HT-29 (cell line): ENCODE data around the gene ATG14. TPM values are rescaled to one million over a fixed set of nuclear protein-coding genes. Genes with fewer than 3 reads are reported as not detected.
"Not testable (repeated sequence)": the region's sequence is repeated elsewhere in the genome, so short reads cannot be mapped to it uniquely, and the experiment has no call there.

ENCODE experiments used
- DNase-seq: peaks from one replicate; pipeline ENCODE4 v3.0.0-alpha.2; 2015; ENCODE audit warnings: low spot score
- total RNA-seq: library from RNA; depleted of rRNA; stranded (reverse); fragments of >200 nt; shearing (Covaris generic); gene quantifications from 2 replicates; pipeline ENCODE4 v1.2.3, GENCODE V29; 2014

Gene ATG14
- total RNA-seq, 1 experiment from 2014 or later, result 3.1 TPM

DNA sequence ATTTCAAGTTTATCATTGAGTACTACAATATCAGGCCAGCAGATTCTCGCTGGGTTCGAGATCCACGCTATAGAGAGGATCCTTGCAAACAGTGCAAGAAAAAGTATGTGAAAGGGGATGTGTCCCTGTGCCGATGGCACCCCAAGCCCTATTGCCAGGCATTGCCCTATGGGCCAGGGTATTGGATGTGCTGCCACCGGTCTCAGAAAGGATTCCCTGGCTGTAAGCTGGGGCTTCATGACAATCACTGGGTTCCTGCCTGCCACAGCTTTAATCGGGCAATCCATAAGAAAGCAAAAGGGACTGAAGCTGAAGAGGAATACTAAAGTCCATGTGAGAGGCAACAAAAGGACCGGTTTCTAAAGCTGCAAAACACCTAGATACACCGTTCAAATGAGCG, 59.4 kb downstream of the ATG14 start:
- DNase-seq, result no peak

DNA sequence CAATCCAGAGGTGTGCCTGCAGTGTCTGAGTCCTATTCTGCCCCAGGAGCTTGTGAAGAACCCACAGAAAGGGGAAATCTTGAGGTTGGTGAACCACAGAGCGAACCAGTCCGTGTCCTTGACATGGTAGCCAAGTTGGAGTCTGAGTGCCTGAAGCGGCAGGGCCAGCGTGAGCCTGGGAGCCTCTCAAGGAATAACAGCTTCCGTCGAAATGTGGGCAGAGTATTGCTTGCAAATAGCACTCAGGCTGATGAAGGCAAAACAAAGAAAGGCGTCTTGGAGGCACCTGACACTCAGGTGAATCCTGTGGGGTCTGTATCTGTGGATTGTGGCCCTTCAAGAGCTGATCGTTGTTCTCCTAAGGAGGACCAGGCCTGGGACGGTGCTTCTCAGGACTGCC, 60.5 kb downstream of the ATG14 start:
- DNase-seq, result no peak

DNA sequence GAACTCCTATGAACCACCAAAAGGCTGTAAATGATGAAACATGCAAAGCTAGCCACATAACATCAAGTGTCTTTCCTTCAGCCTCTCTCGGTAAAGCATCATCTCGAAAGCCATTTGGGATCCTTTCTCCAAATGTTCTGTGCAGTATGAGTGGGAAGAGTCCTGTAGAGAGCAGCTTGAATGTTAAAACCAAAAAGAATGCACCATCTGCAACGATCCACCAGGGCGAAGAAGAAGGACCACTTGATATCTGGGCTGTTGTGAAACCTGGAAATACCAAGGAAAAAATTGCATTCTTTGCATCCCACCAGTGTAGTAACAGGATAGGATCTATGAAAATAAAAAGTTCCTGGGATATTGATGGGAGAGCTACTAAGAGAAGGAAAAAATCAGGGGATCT, 61.2 kb downstream of the ATG14 start:
- no peak for DNase-seq

DNA sequence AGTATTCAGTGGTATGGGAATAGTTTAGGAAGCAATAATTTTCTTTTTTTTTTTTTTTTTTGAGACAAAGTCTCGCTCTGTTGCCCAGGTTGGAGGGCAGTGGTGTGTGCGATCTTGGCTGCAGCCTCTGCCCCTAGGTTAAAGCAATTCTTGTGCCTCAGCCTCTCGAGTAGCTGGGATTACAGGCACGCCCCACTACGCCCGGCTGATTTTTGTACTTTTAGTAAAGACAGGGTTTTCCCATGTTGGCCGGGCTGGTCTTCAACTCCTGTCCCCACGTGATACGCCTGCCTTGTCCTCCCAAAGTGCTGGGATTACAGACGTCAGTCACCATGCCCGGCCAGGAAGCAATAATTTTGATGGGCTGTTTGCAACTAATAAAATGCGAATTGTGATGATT, 62.1 kb downstream of the ATG14 start:
- no peak for DNase-seq

DNA sequence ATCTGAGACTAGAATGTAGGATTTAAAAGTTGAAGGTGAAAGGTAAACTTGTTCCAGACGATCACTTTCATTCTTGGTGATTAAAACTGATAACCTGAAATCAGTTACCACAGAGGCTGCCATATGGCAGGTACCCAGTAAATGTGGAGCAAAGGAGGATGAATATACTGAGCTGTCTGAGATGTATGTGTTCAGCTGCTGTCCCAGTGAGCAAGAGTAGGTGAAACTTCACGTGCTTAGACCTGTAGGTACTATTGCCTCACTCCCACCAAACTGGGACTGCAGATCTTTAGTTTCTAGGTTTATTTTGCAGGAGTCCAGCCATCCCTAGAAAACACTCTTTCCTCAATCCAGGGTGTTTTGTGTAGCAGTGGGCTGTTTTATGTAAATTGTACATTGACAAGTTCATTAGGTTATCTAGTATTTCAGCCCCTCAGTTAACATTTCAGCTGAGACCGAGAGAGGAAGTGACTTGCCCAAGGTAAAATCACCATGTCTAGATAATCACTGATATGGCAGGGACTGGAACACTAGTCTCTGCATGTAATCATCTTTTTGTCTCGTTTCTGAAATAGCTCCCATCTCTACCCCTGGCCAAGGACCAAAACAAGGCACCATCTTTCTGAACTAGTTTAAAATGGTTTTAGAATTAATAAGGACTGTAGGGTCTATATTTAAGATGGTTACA, 62.7 kb downstream of the ATG14 start:
- DNase-seq, result no peak

DNA sequence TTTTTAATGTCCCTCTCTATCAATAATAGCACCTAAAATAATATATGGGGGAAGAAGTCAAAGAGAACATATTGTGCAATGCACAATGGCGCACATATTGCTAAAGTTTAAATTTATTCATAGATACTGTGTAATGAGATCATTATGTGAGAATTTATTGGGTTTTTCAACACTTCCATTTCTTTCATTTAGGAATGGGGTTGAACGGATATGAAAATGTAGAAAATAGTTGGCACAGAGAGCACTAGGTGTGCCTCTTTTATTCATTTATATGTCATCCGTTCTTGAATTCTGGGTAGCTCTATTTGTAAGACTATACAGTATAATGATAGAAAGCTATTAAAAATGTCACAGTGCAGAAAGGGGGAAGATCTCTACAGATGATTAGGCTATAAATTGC, 63.9 kb downstream of the ATG14 start:
- DNase-seq, result no peak

DNA sequence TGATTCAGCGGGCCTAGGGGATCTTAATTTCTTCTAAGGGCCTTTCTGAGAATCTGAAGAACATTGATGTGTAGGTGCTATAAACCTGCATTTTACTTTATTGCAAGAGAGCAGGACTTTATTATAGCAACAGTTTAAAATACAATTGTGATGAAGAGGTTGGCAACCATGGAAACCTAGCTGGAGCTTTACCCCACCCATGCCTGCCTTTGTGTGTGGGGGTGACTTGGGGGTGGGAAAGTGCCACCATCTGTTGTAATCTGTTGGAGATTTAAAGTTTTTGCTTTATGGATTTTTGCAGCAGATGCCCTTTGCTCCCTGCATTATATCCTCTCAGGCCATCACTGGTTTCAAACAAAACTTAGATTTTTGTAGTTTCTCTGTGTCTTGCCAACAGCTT, 64.6 kb downstream of the ATG14 start:
- no peak for DNase-seq

DNA sequence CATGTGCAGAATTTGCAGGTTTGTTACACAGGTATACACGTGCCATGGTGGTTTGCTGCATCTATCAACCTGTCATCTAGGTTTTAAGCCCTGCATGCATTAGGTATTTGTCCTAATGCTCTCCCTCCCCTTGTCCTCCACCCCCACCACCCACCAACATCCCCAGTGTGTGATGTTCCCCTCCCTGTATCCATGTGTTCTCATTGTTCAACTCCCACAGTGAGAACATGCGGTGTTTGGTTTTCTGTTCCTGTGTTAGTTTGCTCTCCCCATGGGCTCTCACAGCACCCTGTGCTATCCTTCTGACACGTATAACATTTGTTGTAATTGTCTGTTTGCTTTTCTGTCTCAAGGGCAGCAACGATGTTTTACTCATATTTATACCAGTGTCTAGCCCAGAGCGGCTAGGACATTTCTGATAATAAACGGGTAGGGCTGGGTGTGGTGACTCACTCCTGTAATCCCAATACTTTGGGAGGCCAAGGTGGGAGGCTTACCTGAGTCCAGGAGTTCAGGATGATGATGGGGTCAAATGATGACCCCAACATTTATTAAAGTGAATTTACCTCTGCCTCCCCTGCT, 67.0 kb downstream of the ATG14 start:
- not testable (repeated sequence) for DNase-seq

DNA sequence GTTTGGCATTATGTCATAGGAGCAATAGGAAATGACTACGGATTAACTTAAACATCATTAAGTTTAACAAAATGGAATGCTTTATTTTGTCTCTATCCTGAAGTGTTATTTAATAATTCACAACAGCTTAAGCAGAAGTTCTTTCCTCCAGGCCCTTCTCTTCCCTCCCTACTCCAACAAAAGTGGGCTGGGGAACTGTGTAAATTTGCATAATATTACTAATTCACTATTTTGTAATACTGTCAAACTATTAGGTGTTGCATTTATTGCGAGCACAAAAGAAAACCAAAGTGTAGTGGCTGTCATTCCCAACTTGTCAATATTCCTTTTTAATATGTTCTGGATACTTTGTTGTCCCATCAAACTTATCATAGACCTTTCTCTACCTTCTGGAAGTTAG, 69.8 kb downstream of the ATG14 start:
- DNase-seq, result no peak

DNA sequence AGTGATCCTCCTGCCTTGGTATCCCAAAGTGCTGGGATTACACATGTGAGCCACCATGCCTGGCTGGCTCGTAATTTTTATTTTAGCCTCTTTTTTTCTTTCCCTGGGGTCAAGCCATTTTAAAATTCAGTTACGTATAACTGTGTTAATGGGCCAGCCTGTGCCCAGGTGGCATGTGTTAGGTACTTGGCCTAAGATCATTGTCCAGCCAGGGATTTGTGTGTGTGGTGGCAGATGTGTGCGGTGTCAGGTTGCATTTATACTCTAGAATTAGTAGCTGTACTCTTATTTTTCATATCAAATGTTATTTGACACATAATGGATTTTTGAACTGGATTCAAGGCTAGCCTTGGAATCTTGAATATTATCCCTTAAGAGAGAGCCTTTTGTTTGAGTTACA, 71.1 kb downstream of the ATG14 start:
- DNase-seq, result no peak

DNA sequence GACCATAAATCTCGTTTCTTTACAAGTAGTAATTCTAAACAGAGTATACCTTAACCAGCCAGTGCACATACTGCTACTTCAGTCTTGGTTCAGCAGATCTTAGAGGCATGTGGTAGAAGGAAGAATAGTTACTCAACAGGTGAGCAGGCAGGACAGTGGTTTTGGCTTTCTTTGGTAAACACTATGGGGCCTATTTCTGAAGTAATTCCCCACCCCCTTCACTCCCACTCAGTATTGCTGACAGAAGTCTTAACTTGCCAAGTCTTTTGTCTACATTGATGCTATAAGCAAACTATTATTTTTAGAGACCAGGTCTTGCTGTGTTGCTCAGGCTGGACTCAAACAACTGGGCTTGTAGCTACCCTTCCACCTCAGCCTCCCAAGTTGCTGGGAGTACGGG, 71.9 kb downstream of the ATG14 start:
- no peak for DNase-seq

DNA sequence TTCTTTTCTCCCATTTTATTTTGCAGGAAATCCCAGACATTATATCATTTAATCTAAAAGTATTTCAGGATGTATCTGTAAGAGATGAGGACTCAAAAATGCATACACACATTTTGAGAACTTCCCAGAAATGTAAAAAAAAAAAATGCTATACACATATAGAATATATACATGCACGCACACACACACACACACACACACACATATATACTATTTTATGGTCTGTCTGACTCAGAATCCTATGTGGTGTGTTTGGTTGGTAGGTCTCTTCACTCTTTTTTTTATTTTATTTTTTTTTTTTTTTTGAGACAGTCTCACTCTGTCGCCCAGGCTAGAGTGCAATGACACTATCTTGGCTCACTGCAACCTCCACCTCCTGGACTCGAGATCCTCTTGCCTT, 74.9 kb downstream of the ATG14 start:
- DNase-seq, result no peak

DNA sequence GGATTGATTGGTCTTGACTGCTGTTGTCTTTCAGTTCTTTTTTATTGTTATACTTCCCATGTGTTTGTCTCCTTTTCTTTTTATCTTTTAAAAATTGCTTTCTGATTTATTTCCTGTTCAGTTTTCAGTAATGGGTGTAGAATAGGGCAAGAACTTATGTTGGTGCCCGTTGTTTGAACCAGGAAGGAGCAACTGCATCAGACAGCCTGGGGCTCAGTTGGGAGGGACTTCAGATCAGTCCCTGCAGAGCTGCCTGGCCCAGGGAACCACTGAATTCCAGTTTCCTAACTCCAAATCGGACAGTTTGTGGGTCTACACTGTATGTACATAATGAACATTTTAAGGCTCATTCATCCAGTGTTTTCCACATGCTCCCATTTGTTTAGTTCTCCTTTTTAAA, 75.5 kb downstream of the ATG14 start:
- DNase-seq, result peak; percentile 36

DNA sequence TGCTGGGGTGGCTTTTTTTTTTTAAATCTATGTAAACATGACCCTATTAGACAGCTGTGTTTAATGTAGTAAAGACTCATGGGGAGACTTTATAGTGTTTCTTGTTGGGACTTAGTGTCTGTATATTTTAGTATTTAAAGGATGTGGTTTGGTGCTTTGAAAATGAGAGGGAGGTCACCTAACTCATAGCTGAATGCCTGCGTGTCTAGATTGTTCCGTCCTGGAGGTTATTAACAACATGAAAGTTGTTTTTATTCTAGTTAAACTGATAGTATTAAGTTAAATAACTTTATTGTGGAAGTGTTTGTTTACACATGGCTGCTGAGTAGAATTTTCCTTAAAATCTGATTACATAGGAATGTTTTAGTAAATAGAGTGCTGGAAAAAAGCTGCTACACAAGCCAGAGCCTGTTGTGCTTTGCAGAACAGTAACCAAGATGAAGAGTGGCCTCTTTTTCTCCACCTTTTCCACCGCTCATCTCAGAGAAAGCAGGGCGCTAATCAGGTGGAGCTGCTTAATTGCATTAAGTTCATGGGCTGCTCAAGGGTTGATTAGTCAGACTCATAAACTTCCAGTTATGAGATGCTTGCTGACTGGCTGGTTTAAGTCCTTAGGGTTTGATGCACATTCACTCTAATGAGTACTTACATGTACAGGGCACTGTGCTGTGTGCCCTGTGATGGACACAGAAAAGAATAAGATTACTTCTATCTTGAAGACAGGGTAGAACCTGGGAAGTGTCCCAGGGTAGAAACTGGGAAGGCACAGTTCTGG, 77.7 kb downstream of the ATG14 start:
- DNase-seq, result peak; percentile 35

DNA sequence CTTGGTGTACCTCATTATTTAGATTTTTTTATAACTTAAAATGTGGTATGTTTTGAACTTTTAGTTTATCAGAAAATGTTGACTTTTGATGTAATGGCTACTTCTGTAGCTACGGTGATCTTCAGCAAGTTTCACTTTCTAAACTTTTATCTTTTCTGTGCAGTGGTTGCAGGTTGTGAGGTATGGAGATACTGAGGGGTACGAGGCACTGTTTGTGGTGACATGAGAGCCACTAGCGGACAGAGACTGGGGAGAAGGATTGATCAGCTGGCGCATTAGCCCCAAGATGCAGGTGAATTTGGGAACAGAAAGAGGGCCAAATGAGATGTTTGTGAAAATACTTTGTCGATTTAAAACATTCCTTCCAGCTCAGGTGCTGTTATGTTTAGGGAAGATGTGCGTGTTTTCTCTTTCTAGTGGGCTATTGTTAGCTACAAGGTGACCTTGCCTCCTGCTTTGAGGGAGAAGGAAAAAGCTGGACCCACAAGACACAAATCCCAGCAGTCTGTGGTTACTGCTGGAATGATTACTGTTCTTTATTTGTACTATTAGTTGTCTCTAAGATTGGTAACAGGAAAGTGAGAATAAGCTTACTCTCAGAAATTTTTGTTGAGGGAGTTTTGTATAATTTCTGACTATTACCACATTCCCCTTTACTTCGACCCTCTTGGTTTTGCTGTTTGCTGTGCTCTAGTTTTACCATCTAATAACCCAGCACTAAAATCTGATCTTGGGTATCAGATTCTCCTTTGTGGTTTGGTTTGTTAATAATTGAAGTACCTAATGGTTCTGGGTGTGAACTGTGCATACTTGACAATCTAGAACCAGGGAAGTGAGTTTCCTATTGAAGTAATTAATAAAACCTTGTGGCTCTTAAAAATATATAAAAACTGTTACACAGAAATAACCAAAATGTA, 78.7 kb downstream of the ATG14 start:
- DNase-seq, result peak; percentile 19

DNA sequence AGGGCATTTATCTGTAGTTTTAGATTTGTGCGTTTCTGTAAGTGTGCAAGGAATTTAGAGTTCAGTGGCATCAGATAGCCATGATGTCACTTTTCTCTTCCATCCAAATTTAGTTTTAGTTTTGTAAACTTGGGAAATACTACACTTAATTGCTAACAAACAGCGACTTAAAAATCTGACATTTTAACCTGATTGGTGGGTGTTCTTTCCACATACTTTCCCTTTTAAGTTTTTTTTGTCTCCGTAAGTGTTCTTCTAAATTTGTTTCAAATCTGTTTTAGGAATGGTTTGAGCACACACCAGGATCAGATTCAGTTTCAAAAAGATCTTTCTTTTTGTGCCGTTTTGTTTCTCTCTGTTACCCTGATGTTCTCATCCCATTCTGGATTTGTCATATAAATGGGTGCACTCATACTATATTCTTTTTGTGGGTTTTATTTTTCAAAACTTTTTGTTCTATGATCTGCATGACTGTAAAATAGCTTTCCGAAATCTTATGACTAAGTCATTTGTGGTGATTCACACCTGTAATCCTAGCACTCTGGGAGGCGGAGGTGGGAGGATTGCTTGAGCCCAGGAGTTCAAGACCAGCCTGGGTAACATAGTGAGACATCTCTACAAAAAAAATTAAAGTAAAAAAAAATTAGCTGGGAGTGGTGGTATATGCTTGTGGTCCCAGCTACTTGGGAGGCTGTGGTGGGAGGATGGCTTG, 81.5 kb downstream of the ATG14 start:
- no peak for DNase-seq

DNA sequence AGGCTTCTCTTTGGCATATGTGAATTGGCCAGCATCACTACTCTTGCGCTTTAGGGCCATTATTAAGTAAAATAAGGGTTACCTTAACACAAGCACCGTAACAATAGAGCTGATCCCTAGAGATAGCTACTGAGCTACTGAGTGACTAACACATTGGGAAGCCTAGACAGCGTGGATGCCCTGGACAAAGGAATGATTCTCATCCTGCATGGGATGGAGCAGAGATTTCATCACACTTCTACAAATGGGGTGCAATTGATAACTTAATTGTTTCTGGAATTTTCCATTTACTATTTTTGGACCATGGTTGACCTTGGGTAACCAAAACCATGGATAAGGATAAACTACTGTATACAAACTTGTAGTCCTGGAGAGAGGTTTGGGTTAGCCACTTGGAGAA, 83.3 kb downstream of the ATG14 start:
- DNase-seq, result no peak

DNA sequence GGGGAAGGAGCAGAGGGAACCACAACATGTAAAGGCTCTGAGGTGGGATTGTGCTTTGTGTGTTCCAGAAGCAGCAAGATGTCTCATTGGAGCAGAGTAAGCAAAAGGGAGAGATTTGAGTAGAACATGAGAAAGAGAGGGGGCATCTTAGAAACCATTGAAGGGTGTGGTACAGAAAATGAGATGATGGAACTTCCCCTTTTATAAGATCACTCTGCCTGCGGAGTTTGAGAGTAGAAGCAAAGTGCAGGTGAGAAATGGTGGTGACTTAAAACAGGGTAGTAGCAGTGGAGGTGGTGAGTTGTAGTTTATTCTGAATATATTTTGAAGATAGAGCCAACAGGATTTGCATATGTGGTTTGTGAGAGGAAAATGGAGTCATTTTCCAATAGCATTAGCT, 84.5 kb downstream of the ATG14 start:
- no peak for DNase-seq

DNA sequence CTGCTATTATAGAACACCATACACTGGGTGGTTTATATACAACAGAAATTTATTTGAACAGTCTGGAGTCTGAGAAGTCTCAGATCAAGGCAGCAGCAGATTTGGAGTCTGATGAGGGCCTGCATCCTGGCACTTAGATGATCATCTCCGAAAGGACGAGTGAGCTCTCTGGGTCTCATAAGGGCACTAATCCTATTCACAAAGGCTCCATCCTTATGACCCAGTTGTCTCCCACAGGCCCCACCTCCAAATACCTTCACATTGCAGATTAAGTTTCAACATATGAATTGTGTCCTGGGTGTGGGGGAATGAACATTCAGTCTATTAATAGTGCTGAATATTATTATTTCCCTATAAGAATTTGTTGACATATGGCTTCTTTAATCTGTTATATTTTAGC, 86.8 kb downstream of the ATG14 start:
- no peak for DNase-seq

DNA sequence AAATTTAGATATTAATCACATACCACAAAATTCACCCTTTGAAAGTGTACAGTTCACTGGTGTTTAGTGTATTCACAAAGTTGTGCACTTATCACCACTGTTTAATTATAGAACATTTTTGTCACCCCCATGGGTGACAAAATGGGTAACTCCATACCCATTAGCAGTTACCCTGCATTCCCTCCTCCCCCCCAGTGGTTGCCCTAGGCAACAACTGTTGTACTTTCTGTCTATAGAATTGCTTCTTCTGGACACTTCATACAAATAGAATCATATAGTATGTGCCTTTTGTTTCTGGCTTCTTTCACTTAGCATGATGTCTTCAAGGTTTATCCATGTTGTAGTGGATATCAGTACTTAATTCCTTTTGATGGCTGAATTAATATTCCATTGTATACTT, 87.7 kb downstream of the ATG14 start:
- no peak for DNase-seq

DNA sequence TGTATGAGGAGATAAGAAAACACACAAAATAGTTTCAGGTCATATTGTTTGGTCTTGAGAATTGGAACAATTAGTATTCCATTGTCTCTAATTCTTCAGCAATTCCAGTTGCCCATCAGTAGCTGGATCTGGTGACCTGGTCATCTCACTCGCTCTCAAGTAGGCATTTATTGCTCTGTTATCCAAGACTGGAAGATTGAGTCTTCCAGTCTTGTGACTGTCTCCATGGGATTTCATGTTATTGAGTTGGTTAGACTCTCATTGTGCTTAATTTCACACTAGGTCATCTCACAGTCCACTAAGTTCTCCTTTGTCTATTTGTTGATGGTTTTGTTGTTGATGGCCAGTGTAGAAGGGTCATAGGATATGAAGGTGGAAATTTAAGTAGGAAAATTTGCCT, 92.9 kb downstream of the ATG14 start:
- DNase-seq, result no peak
